Ovary (tissue), 3 donors: ENCODE measurements around the gene FMO5.

Experiments
- POLR2A ChIP-seq: fragments of 450-650 bp; IDR thresholded peaks from one replicate; pipeline ENCODE4 v1.6.1; 2017; ENCODE audit warnings: antibody characterized with exemption, mild to moderate bottlenecking, moderate library complexity
- TF ChIP-seq, protein P1 (sequence below), 3 donors: fragments of 450-650 bp in 2 of 3; fragments of 200-600 bp in 1 of 3; IDR thresholded peaks; one replicate each; pipeline versions ENCODE4 v1.5.1 to v1.8.0; 2016 to 2022; ENCODE audit warnings: antibody characterized with exemption in 3 of 3, mild to moderate bottlenecking in 1 of 3
- donor health status: DM: no; HTN: no; CAD: no.

- TF ChIP-seq, protein P1, sequence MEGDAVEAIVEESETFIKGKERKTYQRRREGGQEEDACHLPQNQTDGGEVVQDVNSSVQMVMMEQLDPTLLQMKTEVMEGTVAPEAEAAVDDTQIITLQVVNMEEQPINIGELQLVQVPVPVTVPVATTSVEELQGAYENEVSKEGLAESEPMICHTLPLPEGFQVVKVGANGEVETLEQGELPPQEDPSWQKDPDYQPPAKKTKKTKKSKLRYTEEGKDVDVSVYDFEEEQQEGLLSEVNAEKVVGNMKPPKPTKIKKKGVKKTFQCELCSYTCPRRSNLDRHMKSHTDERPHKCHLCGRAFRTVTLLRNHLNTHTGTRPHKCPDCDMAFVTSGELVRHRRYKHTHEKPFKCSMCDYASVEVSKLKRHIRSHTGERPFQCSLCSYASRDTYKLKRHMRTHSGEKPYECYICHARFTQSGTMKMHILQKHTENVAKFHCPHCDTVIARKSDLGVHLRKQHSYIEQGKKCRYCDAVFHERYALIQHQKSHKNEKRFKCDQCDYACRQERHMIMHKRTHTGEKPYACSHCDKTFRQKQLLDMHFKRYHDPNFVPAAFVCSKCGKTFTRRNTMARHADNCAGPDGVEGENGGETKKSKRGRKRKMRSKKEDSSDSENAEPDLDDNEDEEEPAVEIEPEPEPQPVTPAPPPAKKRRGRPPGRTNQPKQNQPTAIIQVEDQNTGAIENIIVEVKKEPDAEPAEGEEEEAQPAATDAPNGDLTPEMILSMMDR (IDR thresholded peaks at IDR 0.05), result no peak
- TF ChIP-seq POLR2A, result no peak
These were observed 39.1 kb upstream of the FMO5 start for GRCh38 chr1:147264158-147264768.
